Epithelial cell of esophagus (primary cell): ENCODE data around the gene RALGAPA2.

Source experiments
- DNase-seq: peaks from one replicate; pipeline ENCODE4 v3.0.0; 2010; ENCODE audit warnings: low read depth
- H3K4me3 ChIP-seq: 2 replicates; pipeline ENCODE4 v1.5.1; 2011; ENCODE audit warnings: mild to moderate bottlenecking, low read length, control low read depth
- CTCF ChIP-seq: IDR thresholded peaks from 2 replicates; pipeline ENCODE4 v1.5.1; 2011; ENCODE audit warnings: low read depth, mild to moderate bottlenecking, low read length, control low read depth, inconsistent platforms; ENCODE audit not compliant: insufficient read depth; ENCODE audit errors: missing control alignments

The RALGAPA2 gene

GRCh38 chr20:20687319-20687718 is 25.1 kb downstream of the RALGAPA2 start:
- no peak for DNase-seq
- no peak for TF ChIP-seq CTCF
- no peak overlapping the region for H3K4me3 ChIP-seq

GRCh38 chr20:20685635-20686034 is 26.8 kb downstream of the RALGAPA2 start:
- no peak for DNase-seq
- no peak for TF ChIP-seq CTCF
- no peak overlapping the region for H3K4me3 ChIP-seq

GRCh38 chr20:20683481-20684321 is 28.7 kb downstream of the RALGAPA2 start:
- no peak for DNase-seq
- no peak overlapping the region for H3K4me3 ChIP-seq
- TF ChIP-seq CTCF: no peak

- TF ChIP-seq CTCF: no peak
- H3K4me3 ChIP-seq: no peak overlapping the region
- no peak for DNase-seq
Measured at GRCh38 chr20:20683020-20683419, 29.4 kb downstream of the RALGAPA2 start.

GRCh38 chr20:20680991-20681508 is 31.4 kb downstream of the RALGAPA2 start:
- H3K4me3 ChIP-seq: no peak overlapping the region
- DNase-seq: no peak
- no peak for TF ChIP-seq CTCF

GRCh38 chr20:20679316-20679715 is 33.1 kb downstream of the RALGAPA2 start:
- TF ChIP-seq CTCF: no peak
- H3K4me3 ChIP-seq: no peak overlapping the region
- DNase-seq: no peak

GRCh38 chr20:20677186-20677585 is 35.3 kb downstream of the RALGAPA2 start:
- DNase-seq: peak; percentile 71
- no peak for TF ChIP-seq CTCF
- no peak overlapping the region for H3K4me3 ChIP-seq
